Right kidney (tissue), 1 donor: ENCODE data around the gene CAV1.
"Not testable (repeated sequence)": the region's sequence is repeated elsewhere in the genome, so short reads cannot be mapped to it uniquely, and the experiment has no call there.

ENCODE experiments used
- DNase-seq: peaks from one replicate; pipeline ENCODE4 v3.0.0-alpha.2; 2016

The CAV1 gene

DNA sequence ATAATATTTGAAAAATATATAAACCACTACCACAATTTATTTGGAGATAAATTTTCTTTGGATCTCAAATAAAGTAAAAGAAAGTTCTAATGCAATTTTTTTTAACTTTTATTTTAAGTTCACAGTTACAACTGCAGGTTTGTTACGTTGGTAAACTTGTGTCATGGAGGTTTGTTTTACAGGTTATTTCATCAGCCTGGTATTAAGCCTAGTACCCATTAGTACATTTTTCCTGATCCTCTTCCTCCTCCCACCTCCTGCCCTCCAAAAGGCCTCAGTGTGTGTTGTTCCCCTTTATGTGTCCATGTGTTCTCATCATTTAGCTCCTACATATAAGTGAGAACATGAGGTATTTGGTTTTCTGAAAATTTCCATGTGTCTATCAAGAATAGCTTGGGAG is 54.5 kb downstream of the CAV1 start:
- no peak for DNase-seq

GRCh38 chr7:116579835-116580234 is 55.0 kb downstream of the CAV1 start:
- no peak for DNase-seq

GRCh38 chr7:116582164-116582732 is 57.4 kb downstream of the CAV1 start:
- DNase-seq, result no peak

- DNase-seq, result no peak
Observed at GRCh38 chr7:116582806-116583444, 58.1 kb downstream of the CAV1 start.

DNA sequence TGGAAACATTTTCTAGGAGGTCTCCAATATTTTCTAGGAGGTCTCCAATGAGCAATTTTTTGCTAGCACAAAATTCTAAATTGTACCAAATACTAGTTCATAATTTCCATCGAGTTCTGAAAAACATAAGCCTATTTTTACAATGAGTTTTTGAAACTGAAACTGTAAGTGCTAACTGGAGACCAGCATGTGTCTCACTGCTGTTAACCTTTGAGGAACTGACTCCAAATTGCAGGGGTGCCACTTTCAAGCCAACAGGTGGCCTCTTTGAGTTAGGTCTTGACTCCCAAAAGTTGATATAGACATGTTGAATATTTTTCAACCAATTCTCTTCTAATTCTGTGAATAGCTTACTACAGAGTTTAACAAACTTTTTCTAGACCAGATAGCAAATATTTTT is 58.8 kb downstream of the CAV1 start:
- no peak for DNase-seq

GRCh38 chr7:116584721-116585120 is 59.9 kb downstream of the CAV1 start:
- no peak for DNase-seq

- DNase-seq, result no peak
Observed at GRCh38 chr7:116585392-116585791, 60.6 kb downstream of the CAV1 start.

- no peak for DNase-seq
Observed at GRCh38 chr7:116585967-116586366, 61.1 kb downstream of the CAV1 start.

- not testable (repeated sequence) for DNase-seq
Observed at GRCh38 chr7:116587200-116587599, 62.4 kb downstream of the CAV1 start.

GRCh38 chr7:116588225-116588624 is 63.4 kb downstream of the CAV1 start:
- no peak for DNase-seq

- no peak for DNase-seq
Observed at GRCh38 chr7:116588641-116589594, 64.1 kb downstream of the CAV1 start.

GRCh38 chr7:116591202-116592040 is 66.6 kb downstream of the CAV1 start:
- DNase-seq, result peak; percentile 21

- no peak for DNase-seq
Observed at GRCh38 chr7:116592041-116592355, 67.2 kb downstream of the CAV1 start.

DNA sequence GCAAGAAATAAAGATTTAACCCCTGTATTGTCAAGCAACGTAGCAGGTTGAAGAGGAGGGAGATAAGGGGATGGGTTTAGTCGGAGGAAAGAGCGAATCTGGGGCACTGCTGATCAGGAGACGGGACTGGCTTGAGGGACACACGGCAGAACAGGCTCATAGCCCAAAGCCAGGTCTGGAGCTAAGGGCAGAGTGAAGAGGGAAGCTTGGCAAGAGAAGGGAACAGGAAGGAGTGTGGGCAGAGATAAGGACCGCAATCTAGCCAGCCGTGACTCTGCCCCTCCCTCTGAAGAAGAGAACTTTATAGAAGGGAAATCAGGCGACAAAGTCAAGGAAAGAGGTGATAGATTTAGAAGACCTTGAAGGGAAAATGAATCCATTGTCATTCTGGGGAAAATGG is 67.6 kb downstream of the CAV1 start:
- no peak for DNase-seq

GRCh38 chr7:116593359-116594075 is 68.7 kb downstream of the CAV1 start:
- no peak for DNase-seq

DNA sequence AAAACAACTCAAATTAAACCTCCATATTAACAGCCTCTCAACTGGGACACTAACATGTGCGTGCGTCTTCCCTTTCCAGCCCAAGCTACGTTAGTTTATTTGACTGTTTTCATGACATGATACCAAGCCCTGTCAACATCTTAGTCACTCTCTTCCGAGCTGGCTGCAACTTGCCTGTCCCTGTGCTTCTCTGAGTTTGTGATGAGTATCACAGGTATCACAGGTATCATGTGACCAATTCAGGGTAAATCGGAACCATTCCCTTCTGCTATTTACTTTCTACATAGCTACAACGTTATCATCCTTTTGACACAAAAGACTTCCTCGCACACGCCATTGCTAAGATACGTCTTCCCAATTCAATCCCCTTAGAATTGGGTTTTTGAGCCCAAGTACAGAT is 70.2 kb downstream of the CAV1 start:
- DNase-seq, result no peak

- DNase-seq, result no peak
Observed at GRCh38 chr7:116597384-116597783, 72.5 kb downstream of the CAV1 start.

- DNase-seq, result no peak
Observed at GRCh38 chr7:116598278-116598677, 73.4 kb downstream of the CAV1 start.

DNA sequence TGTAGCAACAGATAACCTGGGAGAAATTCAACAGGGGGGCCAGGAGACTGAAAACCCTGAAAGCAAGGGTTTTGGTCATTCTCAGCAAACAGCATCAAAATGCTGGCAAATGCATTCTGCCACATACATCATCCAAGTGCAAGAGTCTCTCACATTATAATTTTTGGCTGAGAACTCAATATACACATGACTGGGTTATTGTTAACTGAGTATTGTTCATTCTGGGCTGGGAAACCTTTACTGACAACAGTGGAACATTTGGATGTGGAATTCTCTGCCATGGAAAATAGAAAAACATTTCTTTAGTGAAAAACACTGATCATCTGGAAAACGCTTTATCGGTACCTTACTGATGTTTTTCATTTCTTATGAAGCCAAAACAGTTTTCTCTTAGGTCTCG is 74.0 kb downstream of the CAV1 start:
- no peak for DNase-seq

DNA sequence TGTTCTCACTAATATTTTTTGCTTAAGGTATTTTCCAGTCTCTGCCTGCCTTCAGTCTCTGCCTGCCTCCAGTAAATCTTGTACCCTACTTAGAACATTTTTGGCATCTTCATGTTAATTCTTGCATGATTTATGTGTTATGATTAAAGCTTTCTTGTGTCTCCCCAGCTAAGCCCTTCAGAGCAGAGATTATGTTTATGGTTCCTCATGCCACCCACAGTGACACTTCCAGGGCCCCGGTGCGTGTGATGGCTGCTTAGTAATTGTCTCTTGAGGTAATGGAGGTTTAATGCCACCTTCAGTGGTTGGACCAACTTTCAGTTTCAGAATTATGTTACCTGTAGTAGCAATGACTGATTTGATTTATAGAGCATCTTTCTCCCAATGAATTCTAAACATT is 76.6 kb downstream of the CAV1 start:
- no peak for DNase-seq

GRCh38 chr7:116607299-116607698 is 82.5 kb downstream of the CAV1 start:
- DNase-seq, result no peak

DNA sequence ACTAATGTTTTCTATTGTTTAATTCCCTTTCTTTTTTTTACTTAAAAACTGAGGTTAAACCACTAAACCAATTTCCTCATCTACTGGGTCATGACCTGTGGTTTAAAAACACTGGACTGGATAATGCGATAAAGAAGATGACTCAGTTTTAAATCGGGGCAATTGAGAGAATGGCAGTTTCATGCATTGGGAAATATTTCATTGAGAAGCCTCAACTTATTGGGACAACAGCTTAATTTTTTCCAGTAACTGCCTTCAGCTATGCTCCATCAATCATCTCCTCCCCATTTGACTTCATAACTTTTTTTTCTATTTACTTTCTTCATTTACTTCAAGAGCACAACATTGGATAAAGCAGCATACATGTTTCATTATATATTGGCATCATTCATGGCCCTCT is 85.4 kb downstream of the CAV1 start:
- no peak for DNase-seq
